CD14-positive monocyte (primary cell): ENCODE data around the gene ZNF593. TPM values are rescaled to one million over a fixed set of nuclear protein-coding genes. Genes with fewer than 3 reads are reported as not detected.
A peak's percentile ranks its signal among the peaks of the same experiment; 100 is the strongest.

Experiments used
- DNase-seq, 3 donors: peaks; one replicate each; pipeline ENCODE4 v3.0.0-alpha.2; 2011 to 2022
- H2AFZ ChIP-seq: 2 replicates; pipeline ENCODE4 v1.6.0; 2012; ENCODE audit warnings: mild to moderate bottlenecking, low read depth, low read length, inconsistent platforms; ENCODE audit not compliant: insufficient read depth, poor library complexity, severe bottlenecking
- H3K27ac ChIP-seq, 2 donors: 1 replicate in 1 of 2; 2 replicates in 1 of 2; pipeline ENCODE4 v1.5.1; 2012 to 2013; ENCODE audit warnings: low read length in 2 of 2, control low read depth in 1 of 2, inconsistent platforms in 1 of 2, low read depth in 1 of 2, mild to moderate bottlenecking in 1 of 2
- H3K27me3 ChIP-seq, 2 donors: one replicate each; pipeline versions ENCODE4 v1.6.0 to v1.6.1; 2011 to 2013; ENCODE audit warnings: low read length in 2 of 2; ENCODE audit not compliant: control insufficient read depth in 2 of 2, insufficient read depth in 2 of 2
- H3K36me3 ChIP-seq, 2 donors: replicated peaks in 1 of 2; 1 replicate in 1 of 2; 2 replicates in 1 of 2; pipeline versions ENCODE4 v1.5.1 to v1.6.1; 2012 to 2013; ENCODE audit warnings: low read length in 2 of 2, control low read depth in 1 of 2, inconsistent platforms in 1 of 2, mild to moderate bottlenecking in 1 of 2; ENCODE audit not compliant: insufficient read depth in 2 of 2, control insufficient read depth in 1 of 2
- H3K4me1 ChIP-seq, 2 donors: 1 replicate in 1 of 2; 2 replicates in 1 of 2; pipeline versions ENCODE4 v1.5.1 to v1.6.1; 2012 to 2013; ENCODE audit warnings: low read length in 2 of 2, control low read depth in 1 of 2, inconsistent platforms in 1 of 2, mild to moderate bottlenecking in 1 of 2, moderate library complexity in 1 of 2; ENCODE audit not compliant: insufficient read depth in 2 of 2, control insufficient read depth in 1 of 2
- H3K4me2 ChIP-seq: replicated peaks from 2 replicates; pipeline ENCODE3; 2012; ENCODE audit warnings: low read length, moderate library complexity, mild to moderate bottlenecking; ENCODE audit not compliant: poor library complexity, severe bottlenecking; ENCODE audit errors: extremely low read depth
- H3K4me3 ChIP-seq, 3 experiments: fragments of 200-600 bp in 1 of 3; sonication (generic) in 1 of 3; replicated peaks in 1 of 3; 1 replicate in 2 of 3; 2 replicates in 1 of 3; pipeline ENCODE4 v1.5.1; 2011 to 2013; ENCODE audit warnings: low read length in 3 of 3, mild to moderate bottlenecking in 3 of 3, control low read depth in 2 of 3, low read depth in 2 of 3, inconsistent platforms in 1 of 3, moderate library complexity in 1 of 3
- H3K79me2 ChIP-seq: 2 replicates; pipeline ENCODE4 v1.6.0; 2012; ENCODE audit warnings: mild to moderate bottlenecking, control low read depth, inconsistent platforms, low read length, moderate library complexity; ENCODE audit not compliant: insufficient read depth
- H3K9ac ChIP-seq: 2 replicates; pipeline ENCODE4 v1.6.0; 2017; ENCODE audit warnings: low read length, mild to moderate bottlenecking; ENCODE audit not compliant: insufficient read depth, poor library complexity, severe bottlenecking
- H3K9me3 ChIP-seq, 2 donors: replicated peaks in 1 of 2; 1 replicate in 1 of 2; 2 replicates in 1 of 2; pipeline versions ENCODE4 v1.5.1 to v1.6.1; 2012 to 2013; ENCODE audit warnings: low read length in 2 of 2, control low read depth in 1 of 2; ENCODE audit not compliant: control insufficient read depth in 1 of 2, insufficient read depth in 1 of 2
- H4K20me1 ChIP-seq: 2 replicates; pipeline ENCODE4 v1.6.0; 2012; ENCODE audit warnings: mild to moderate bottlenecking, low read length, control low read depth, moderate library complexity; ENCODE audit not compliant: insufficient read depth
- H3K27ac Mint-ChIP-seq, 7 donors: one replicate each; pipeline ENCODE4 v1.8.0; 2020; ENCODE audit warnings: mild to moderate bottlenecking in 7 of 7, mixed read lengths in 7 of 7, moderate library complexity in 6 of 7, inconsistent platforms in 2 of 7
- H3K27me3 Mint-ChIP-seq, 3 donors: one replicate each; pipeline ENCODE4 v1.8.0; 2021 to 2022; ENCODE audit warnings: low read depth in 3 of 3, mild to moderate bottlenecking in 3 of 3, mixed read lengths in 3 of 3, moderate library complexity in 3 of 3, inconsistent platforms in 1 of 3
- H3K36me3 Mint-ChIP-seq, 2 donors: one replicate each; pipeline ENCODE4 v1.8.0; 2020; ENCODE audit warnings: mixed read lengths in 2 of 2, inconsistent platforms in 1 of 2, mild to moderate bottlenecking in 1 of 2
- H3K4me1 Mint-ChIP-seq: one replicate; pipeline ENCODE4 v1.8.0; 2020; ENCODE audit warnings: mild to moderate bottlenecking, mixed read lengths
- H3K4me3 Mint-ChIP-seq, 2 donors: one replicate each; pipeline ENCODE4 v1.8.0; 2020; ENCODE audit warnings: mild to moderate bottlenecking in 2 of 2, mixed read lengths in 2 of 2, moderate library complexity in 1 of 2
- H3K9me3 Mint-ChIP-seq, 7 donors: one replicate each; pipeline ENCODE4 v1.8.0; 2020 to 2022; ENCODE audit warnings: mixed read lengths in 7 of 7, mild to moderate bottlenecking in 6 of 7, moderate library complexity in 6 of 7, inconsistent platforms in 2 of 7
- WGBS: methylation state at CpG from one replicate; pipeline ENCODE4 v1.1.5; 2013; ENCODE audit warnings: missing lambda C conversion rate; ENCODE audit not compliant: insufficient coverage; 5-methylcytosine and 5-hydroxymethylcytosine counted together
- intact Hi-C, 2 donors: fragments of 100-400 bp; cut with micrococcal nuclease; formaldehyde crosslinking; loops; one replicate each; pipeline versions ENCODE4 v1.15.0 to v1.15.1; 2023
- polyA plus RNA-seq, 3 donors: library from polyadenylated mRNA; depleted of rRNA in 1 of 3; unstranded in 2 of 3; stranded (reverse) in 1 of 3; fragments of 300-500 nt in 2 of 3; fragments of >200 nt in 1 of 3; fragmentation: Illumina TruSeq in 2 of 3; gene quantifications; 1 replicate in 2 of 3; 2 replicates in 1 of 3; pipeline ENCODE4 v1.2.3, GENCODE V29; 2012 to 2021
- TF ChIP-seq, protein P1 (sequence below): fragments of 200-600 bp; IDR thresholded peaks from one replicate; pipeline ENCODE4 v1.8.0; 2022; ENCODE audit warnings: antibody characterized with exemption, mild to moderate bottlenecking

The ZNF593 gene
- polyA plus RNA-seq, 3 donors = 23.6 to 36.5 (median 27.8) TPM

GRCh38 chr1:26163684-26164035 is 6.0 kb upstream of the ZNF593 start:
- Histone ChIP-seq H3K36me3 (no peaks in the 10 kb centered on the region), H2AFZ (peak overlapping the region; percentile 80), H3K9me3 (no peaks in the 10 kb centered on the region), H3K27me3 (peaks cover 13 to 50% of the 10 kb centered on the region in 2 donors), H4K20me1 (no peaks in the 10 kb centered on the region), H3K4me2 (peak overlapping the region; percentile 73), H3K4me1 (peaks cover 22 to 31% of the 10 kb centered on the region in 2 donors), H3K4me3 (peak overlapping the region in 2 of 3 experiments; percentile 19 to 68), H3K9ac (peak overlapping the region; percentile 53), H3K79me2 (no peaks in the 10 kb centered on the region), H3K27ac (no peak overlapping the region)
- peaks cover 0 to 2% of the 10 kb centered on the region in 2 donors for H3K36me3 Mint-ChIP-seq
- H3K9me3 Mint-ChIP-seq = peaks cover 0 to 9% (median 0%) of the 10 kb centered on the region in 7 donors
- peaks cover 19% of the 10 kb centered on the region for H3K4me1 Mint-ChIP-seq
- peak overlapping the region; percentile 50 to 82 for H3K4me3 Mint-ChIP-seq
- WGBS = 84% methylated on average over 4 of the region's 9 CpGs
- intact Hi-C loops = loop anchor here (1.0 to 5.0 kb wide), 3 partner anchors 41 to 58 kb away; no protein-coding TSS in a partner anchor
- H3K27me3 Mint-ChIP-seq = peaks cover 46 to 58% (median 57%) of the 10 kb centered on the region in 3 donors
- no peak for DNase-seq
- TF ChIP-seq, protein P1, sequence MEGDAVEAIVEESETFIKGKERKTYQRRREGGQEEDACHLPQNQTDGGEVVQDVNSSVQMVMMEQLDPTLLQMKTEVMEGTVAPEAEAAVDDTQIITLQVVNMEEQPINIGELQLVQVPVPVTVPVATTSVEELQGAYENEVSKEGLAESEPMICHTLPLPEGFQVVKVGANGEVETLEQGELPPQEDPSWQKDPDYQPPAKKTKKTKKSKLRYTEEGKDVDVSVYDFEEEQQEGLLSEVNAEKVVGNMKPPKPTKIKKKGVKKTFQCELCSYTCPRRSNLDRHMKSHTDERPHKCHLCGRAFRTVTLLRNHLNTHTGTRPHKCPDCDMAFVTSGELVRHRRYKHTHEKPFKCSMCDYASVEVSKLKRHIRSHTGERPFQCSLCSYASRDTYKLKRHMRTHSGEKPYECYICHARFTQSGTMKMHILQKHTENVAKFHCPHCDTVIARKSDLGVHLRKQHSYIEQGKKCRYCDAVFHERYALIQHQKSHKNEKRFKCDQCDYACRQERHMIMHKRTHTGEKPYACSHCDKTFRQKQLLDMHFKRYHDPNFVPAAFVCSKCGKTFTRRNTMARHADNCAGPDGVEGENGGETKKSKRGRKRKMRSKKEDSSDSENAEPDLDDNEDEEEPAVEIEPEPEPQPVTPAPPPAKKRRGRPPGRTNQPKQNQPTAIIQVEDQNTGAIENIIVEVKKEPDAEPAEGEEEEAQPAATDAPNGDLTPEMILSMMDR = no peak
- H3K27ac Mint-ChIP-seq = no peak overlapping the region

DNA sequence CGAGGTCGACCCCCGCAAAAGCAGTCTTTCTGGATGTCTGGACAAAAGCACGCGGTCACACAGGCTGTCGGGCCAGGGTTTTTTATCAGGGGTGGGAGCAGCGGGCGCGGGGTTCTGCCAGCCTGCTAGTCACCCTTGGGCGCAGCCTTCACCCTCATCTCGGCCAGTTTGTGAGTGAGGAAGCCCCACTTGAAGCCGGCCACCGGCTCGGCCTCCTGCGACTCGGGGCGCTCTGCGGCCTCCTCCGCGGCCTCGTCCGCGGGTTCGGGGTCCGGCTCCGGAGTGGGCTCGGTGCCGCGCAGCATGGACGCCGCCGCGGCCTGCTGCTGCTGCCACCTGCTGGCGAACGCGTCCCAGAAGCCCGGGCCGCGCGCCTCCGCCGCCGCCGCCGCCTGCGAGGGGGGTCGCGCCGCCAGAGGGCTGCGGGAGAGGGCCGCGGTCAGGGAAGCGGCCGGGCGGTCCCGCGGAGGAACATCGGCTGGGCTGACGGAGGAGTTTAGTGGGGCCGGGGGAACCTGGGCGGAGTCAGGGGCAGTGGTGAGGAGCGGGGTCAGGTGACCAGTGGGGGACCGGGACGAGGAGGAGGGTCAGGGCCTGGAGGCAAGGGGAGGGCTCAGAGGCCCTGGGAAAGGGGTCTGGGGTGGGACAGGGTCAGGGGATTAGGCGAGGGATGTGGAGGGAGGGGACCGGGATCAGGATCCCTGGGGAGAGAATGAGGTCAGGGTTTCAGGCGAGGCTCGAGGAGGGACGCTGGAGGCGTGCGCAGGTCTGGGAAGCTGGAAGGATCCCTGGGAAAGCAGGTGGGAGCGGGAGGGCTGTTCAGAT is 5.5 kb upstream of the ZNF593 start:
- TF ChIP-seq, protein P1 = peak; percentile 75
- peak overlapping the region in 3 of 7 donors; percentile 41 to 58 (median 57) for H3K27ac Mint-ChIP-seq

More for the DNA sequence above, 5.5 kb upstream of the ZNF593 start:
- H3K27me3 Mint-ChIP-seq = peaks cover 41 to 55% (median 54%) of the 10 kb centered on the region in 3 donors
- peak overlapping the region; percentile 70 to 85 for H3K4me3 Mint-ChIP-seq
- Histone ChIP-seq H3K9ac (peak overlapping the region; percentile 53), H3K27ac (no peak overlapping the region), H3K27me3 (peaks cover 13 to 50% of the 10 kb centered on the region in 2 donors), H3K4me2 (peak overlapping the region; percentile 73), H3K4me1 (peaks cover 22 to 31% of the 10 kb centered on the region in 2 donors), H2AFZ (peak overlapping the region; percentile 80), H4K20me1 (no peaks in the 10 kb centered on the region), H3K9me3 (no peaks in the 10 kb centered on the region), H3K36me3 (no peaks in the 10 kb centered on the region), H3K79me2 (no peaks in the 10 kb centered on the region), H3K4me3 (peak overlapping the region in 2 of 3 experiments; percentile 19 to 68)
- peaks cover 0 to 2% of the 10 kb centered on the region in 2 donors for H3K36me3 Mint-ChIP-seq
- peaks cover 20% of the 10 kb centered on the region for H3K4me1 Mint-ChIP-seq
- WGBS = 12% methylated on average over 72 of the region's 72 CpGs
- peaks cover 0 to 9% (median 0%) of the 10 kb centered on the region in 7 donors for H3K9me3 Mint-ChIP-seq
- intact Hi-C loops = loop anchor here (1.0 to 5.0 kb wide), 3 partner anchors 42 to 59 kb away; no protein-coding TSS in a partner anchor
- DNase-seq = peak in 2 of 3 donors; percentile 35 to 36
